HL-60 (cell line): ENCODE measurements around the gene METTL25B.

Experiments used
- GABPA ChIP-seq: IDR thresholded peaks from 2 replicates; pipeline ENCODE4 v1.6.1; 2012; ENCODE audit warnings: low read depth
- POLR2AphosphoS5 ChIP-seq: IDR thresholded peaks from 2 replicates; pipeline ENCODE4 v1.6.1; 2012; ENCODE audit warnings: low read depth
- SPI1 ChIP-seq: IDR thresholded peaks from 2 replicates; pipeline ENCODE4 v1.6.1; 2012; ENCODE audit warnings: low read depth, mild to moderate bottlenecking, borderline replicate concordance
- TF ChIP-seq, protein P1 (sequence below): IDR thresholded peaks from one replicate; pipeline ENCODE4 v1.5.1; 2011; ENCODE audit warnings: low read length, control low read depth, inconsistent platforms; ENCODE audit not compliant: insufficient read depth
- TF ChIP-seq, protein P2 (sequence below): IDR thresholded peaks from 2 replicates; pipeline ENCODE4 v1.6.1; 2012; ENCODE audit warnings: low read depth; ENCODE audit not compliant: insufficient replicate concordance

DNA sequence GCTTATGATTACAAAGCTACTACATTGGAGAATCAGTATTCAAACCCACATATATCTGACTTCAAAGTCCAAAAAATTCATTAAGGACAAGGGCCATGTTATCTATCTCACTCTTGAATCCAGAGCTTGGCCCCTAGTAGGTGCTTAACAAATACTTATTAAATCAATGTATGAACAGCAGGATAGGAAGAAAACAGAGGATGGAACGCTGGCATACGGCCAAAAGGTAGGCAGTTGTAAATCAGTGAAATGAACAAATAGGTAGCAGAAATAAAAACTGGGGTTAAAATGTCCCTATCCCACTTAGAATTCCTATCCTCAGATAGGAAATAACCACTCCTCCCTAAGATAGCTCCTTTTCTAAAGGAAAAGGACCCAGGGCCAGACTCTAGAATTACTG is 10.6 kb downstream of the METTL25B start:
- TF ChIP-seq, protein P1, sequence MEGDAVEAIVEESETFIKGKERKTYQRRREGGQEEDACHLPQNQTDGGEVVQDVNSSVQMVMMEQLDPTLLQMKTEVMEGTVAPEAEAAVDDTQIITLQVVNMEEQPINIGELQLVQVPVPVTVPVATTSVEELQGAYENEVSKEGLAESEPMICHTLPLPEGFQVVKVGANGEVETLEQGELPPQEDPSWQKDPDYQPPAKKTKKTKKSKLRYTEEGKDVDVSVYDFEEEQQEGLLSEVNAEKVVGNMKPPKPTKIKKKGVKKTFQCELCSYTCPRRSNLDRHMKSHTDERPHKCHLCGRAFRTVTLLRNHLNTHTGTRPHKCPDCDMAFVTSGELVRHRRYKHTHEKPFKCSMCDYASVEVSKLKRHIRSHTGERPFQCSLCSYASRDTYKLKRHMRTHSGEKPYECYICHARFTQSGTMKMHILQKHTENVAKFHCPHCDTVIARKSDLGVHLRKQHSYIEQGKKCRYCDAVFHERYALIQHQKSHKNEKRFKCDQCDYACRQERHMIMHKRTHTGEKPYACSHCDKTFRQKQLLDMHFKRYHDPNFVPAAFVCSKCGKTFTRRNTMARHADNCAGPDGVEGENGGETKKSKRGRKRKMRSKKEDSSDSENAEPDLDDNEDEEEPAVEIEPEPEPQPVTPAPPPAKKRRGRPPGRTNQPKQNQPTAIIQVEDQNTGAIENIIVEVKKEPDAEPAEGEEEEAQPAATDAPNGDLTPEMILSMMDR, result no peak
- TF ChIP-seq POLR2AphosphoS5, result no peak
- TF ChIP-seq, protein P2, sequence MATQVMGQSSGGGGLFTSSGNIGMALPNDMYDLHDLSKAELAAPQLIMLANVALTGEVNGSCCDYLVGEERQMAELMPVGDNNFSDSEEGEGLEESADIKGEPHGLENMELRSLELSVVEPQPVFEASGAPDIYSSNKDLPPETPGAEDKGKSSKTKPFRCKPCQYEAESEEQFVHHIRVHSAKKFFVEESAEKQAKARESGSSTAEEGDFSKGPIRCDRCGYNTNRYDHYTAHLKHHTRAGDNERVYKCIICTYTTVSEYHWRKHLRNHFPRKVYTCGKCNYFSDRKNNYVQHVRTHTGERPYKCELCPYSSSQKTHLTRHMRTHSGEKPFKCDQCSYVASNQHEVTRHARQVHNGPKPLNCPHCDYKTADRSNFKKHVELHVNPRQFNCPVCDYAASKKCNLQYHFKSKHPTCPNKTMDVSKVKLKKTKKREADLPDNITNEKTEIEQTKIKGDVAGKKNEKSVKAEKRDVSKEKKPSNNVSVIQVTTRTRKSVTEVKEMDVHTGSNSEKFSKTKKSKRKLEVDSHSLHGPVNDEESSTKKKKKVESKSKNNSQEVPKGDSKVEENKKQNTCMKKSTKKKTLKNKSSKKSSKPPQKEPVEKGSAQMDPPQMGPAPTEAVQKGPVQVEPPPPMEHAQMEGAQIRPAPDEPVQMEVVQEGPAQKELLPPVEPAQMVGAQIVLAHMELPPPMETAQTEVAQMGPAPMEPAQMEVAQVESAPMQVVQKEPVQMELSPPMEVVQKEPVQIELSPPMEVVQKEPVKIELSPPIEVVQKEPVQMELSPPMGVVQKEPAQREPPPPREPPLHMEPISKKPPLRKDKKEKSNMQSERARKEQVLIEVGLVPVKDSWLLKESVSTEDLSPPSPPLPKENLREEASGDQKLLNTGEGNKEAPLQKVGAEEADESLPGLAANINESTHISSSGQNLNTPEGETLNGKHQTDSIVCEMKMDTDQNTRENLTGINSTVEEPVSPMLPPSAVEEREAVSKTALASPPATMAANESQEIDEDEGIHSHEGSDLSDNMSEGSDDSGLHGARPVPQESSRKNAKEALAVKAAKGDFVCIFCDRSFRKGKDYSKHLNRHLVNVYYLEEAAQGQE, result no peak
- TF ChIP-seq GABPA, result no peak
- TF ChIP-seq SPI1, result no peak
